Central memory CD4-positive, alpha-beta T cell (primary cell): Measurements from ENCODE around the gene ERGIC2.
A peak's percentile ranks its signal among the peaks of the same experiment; 100 is the strongest.

ENCODE experiments used
- DNase-seq: peaks from one replicate; pipeline ENCODE4 v3.0.0; 2022

Gene ERGIC2

DNA sequence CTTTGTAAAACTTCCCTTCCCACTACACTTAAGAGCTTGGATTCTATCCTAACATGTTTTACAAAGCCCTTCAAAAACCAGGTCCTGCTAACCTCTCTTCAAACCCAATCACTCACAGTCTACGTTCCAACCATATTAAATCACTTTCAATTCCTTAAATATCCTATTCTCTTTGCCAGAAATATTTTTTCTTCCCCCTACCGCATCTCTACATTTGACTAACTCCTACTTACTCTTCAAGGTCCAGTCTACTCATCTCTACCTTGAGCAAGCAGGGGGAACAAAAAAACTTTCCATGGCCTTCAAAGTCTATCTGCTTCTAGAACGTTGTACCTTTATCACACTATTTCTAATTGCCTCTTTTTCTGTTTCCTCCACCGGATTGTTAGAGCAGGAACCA is 6.1 kb downstream of the ERGIC2 start:
- no peak for DNase-seq

DNA sequence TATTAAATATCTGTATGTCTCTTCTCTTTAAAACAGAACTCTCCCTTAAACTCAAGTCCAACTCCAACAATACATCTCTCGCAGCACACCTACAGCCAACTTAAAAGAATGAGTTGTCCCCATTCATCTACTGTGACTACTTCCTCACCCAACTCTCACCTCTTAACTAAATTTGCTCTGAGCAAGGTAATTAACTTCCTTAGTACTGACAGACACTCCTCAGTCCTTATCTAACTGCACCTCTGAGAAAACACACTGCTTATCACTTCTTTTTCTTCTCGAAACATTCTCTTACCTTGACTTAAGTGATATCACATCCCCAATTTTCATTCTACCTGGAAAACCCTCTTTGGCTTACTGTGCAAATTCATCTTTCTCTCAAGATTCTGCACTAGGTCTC is 7.0 kb downstream of the ERGIC2 start:
- DNase-seq, result no peak

DNA sequence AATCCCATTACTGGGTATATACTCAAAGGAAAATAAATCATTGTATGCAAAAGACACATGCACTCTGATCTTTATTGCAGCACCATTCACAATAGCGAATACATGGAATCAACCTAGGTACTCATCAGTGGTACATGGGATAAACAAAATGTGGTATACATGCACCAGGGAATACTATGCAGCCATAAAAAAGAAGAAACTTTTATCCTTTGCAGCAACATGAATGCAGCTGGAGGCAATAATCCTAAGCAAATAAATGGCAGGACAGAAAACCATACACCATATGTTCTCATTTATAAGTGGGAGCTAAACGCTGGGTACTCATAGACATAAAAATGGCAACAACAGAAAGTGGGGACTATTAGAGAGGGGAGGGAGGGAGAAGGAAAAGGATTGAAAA is 15.9 kb downstream of the ERGIC2 start:
- no peak for DNase-seq

DNA sequence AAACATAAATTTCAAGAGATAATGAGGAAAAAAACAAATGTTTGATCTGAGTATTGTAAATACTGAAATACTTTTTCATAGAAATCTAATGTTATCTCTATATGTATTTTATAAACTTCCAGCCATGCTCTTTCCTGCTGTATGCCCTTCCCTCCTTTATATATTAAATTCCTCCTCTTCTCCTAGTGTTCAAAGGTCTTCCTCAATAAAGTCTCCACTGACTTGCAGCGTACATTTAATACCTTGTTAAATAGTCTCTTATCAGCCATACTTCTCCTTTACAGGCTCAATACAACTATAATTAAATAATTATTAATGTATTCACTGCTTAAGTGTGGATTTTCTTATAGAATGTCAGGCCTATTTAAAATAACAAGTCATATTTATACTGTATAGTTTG is 26.0 kb downstream of the ERGIC2 start:
- DNase-seq, result no peak

- DNase-seq, result no peak
Measured at GRCh38 chr12:29350080-29350479, 30.9 kb downstream of the ERGIC2 start.

GRCh38 chr12:29346769-29347421 is 34.1 kb downstream of the ERGIC2 start:
- DNase-seq, result no peak

DNA sequence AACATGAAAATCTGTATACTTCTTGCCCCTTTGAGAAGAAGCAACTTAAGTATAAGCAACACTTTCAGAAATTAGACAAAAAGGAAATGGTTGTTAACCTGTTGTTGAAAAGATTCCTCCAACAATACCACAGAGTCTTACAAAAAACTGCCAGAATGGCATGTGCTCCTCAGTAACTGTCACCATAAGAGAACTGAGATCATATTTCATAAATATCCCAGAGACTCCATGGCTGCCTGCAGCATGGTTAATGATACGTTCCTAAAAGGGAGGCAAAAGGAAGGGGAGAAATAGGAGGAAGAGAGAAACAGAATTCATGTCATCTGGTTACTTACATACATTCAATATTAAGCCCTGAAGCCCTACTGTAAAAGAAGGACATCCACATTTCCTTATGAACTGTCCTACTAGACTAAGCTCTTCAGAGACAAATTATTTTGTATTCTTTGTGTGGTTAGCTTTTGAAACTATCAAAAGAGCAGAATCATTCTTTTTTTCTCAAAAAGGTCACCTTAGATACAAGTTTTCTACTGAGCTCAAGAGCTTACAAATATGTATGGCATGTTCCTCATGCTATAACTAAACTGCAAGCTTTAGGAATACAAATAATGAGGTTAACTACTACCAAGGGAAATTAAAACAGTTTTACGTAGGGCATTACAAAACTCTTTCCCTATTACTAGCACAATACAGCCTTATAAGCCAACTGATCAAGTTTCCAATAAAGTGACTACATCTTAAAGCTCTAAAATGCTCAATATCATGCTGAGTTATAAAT is 37.8 kb downstream of the ERGIC2 start:
- DNase-seq, result no peak

- no peak for DNase-seq
Measured at GRCh38 chr12:29337325-29337724, 43.6 kb downstream of the ERGIC2 start.

GRCh38 chr12:29334937-29335336 is 46.0 kb downstream of the ERGIC2 start:
- no peak for DNase-seq

DNA sequence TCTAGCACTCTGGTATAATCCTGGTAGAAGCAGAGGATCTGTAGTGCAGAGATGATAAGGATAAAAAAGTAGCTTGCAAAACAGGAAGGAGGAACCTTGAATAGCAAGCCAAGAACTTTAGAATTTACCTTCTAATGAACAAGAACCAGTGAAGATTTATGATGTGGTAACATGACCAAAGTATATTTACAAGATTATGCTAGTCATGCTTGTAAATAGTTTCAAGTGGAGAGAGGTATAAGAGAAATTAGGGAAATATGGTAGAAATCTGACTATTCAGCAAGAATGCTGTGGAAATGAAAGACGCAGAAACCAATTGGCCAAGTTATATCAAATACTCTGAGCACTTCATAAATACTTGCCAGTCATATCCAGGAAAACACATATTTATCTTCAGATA is 47.8 kb downstream of the ERGIC2 start:
- no peak for DNase-seq

DNA sequence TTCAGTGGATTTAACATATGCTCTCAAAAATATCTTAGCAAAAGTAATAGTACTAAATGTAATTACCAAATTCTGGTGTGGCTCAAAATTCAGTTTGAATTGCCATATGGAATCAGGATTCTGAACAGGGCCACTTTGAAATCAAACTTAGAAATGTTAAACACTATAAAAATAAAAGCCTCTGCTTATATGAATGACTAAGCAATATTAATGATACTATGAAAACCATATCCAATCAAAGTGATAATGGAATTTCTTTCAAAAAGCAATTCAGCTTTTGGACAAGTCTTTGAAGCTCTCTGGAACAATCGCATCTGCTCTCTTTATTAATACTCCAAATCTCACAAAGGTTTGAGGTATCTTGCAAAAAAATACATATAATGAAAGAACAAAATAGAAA is 51.6 kb downstream of the ERGIC2 start:
- DNase-seq, result no peak

- DNase-seq, result no peak
Measured at GRCh38 chr12:29322157-29322556, 58.8 kb downstream of the ERGIC2 start.

DNA sequence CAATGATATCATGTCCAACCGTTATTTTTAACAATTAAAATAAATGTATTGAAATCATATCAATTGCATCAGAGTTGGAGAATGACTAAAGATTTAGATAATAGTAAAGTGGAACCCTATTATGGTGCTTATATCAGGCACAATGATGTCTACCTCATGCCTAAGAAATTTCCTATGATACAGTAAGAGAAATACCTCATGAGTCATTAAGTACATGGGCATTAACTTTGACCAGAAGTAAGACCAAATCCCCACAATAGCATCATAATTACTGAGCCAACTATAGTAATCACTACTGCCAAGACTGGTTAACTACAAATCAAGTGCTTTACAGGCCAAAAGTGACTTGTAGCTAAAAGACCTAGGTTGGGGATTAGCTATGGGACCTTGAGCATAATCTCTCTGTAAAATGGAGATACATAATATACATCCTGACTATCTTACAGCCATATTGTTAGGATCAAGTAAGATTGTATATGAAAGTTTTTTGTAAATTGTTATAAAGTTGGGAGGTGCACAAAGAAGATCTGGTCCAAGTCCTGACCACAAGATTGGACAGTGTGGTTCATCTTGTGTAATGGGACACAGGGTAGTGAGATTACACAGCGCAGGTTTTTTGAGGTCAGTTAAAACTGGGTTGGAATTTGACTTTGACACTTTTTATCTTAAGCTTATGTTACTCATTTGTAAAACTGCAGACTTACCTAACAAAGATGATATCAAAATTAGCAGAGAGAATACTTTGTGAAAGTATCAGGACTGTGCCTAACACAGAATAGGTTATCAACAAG is 60.5 kb downstream of the ERGIC2 start:
- DNase-seq, result no peak

GRCh38 chr12:29317556-29318363 is 63.2 kb downstream of the ERGIC2 start:
- peak; percentile 47 for DNase-seq

- DNase-seq, result no peak
Measured at GRCh38 chr12:29316752-29317151, 64.2 kb downstream of the ERGIC2 start.

GRCh38 chr12:29314416-29314815 is 66.6 kb downstream of the ERGIC2 start:
- DNase-seq, result no peak

- DNase-seq, result no peak
Measured at GRCh38 chr12:29310899-29311298, 70.1 kb downstream of the ERGIC2 start.

DNA sequence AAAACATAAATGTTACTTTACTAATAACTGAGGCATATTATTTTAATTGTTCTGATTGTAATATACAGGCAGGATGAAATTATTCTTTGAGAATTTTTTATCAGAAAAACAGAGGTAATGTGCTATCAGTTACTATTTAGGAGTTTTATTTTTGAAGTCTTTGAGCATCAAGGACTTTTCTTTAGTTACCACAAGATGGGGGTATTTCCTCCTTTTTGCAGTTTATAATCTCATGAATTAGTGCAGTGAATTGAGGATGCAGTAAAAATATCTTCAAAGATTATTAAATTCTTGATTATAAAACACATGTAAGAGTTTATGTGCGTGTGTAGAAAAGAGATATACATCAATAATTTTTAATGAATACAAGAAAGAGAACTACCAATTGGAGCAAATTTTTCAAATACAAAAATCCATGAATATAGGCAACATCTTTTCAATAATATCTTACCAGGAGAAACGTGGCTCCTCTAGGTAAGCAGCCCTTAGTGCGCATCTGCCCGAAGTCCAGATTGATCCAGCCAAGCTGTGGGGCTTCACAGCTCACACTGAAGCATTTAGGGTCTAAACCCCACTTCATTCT is 71.6 kb downstream of the ERGIC2 start:
- DNase-seq, result no peak

GRCh38 chr12:29306682-29307081 is 74.3 kb downstream of the ERGIC2 start:
- DNase-seq, result no peak

GRCh38 chr12:29306266-29306665 is 74.7 kb downstream of the ERGIC2 start:
- DNase-seq, result no peak

DNA sequence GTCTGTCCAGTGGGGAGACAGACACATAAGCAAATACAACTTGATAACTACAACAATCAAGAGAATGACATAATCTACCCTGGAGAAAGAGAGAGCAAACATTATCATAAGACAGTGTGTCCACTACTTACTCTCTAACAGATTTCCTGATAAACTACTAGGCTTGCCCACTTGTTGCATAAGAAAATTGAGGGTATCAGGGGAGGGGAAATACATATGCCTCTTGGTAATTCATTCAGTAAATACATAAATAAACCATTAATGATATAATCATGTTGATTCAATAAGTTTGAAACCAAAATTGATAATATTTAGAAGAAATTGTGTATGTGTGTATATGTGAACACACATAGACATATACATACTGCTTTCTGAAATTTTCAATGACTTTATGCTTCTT is 76.6 kb downstream of the ERGIC2 start:
- DNase-seq, result no peak

DNA sequence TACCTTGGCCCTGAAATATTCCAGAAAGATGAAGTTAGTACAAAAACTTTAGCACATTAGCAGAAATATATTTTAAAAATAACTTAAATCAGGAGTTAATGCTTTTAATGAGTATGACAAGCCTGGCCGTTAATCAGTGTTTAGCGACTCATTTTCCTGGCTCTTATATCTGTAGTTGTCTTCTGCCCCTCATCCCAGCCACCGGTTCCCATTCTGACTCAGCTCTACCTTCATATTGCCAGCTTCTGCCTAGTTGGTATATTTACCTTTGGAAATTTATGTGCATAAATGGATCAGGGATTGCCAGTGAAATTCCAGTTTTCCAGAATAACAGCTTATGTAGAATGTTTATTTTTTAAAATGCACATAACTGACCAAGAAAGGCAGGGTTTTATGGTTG is 79.9 kb downstream of the ERGIC2 start:
- no peak for DNase-seq

DNA sequence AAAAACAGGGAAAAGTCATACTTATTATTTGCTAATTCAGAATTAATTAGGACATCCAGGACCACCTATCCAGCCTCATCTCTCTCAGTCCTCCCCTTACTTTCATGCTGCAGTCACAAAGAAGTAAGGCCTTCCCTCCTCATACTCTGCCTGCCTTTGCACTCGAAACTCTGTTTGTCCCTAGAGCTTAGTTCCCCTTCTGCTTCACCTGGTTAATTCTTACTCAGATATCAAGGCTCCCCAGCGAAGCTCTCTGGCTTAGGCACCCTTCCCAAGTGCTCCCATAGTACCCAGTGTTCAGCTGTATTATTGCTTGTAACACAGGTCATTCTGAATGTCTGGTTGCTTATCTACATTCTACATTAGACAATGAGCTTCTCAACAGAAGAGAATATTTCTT is 81.3 kb downstream of the ERGIC2 start:
- DNase-seq, result no peak
